Measurements from ENCODE around the gene MARCHF6.

The MARCHF6 gene

DNA sequence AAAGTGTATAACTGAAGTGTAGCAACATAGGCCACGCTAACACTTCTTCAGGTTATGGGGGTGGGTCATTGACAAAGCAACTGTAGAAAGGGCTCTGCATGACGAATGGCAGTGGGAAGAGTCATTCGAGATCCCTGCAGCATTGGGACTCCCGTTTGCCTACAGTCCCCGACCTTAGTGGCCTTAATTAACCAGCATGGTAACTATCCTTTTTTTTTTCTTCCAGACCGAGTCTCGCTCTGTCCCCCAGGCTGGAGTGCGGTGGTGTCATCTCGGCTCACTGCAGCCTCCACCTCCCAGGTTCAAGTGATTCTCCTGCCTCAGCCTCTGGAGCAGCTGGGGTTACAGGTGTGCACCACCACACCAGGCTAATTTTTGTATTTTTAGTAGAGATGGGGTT, 31.6 kb upstream of the MARCHF6 start:
- Mint-ChIP-seq H3K36me3 (ENCODE audit: low read depth) (no peaks in the 10 kb centered on the region), H3K4me1 (peaks cover 20% of the 10 kb centered on the region), H3K27me3 (ENCODE audit: low read depth, poor library complexity) (peaks cover 3% of the 10 kb centered on the region), H3K4me3 (no peak overlapping the region), H3K9me3 (peaks cover 3% of the 10 kb centered on the region), H3K27ac (no peak overlapping the region)
- TF ChIP-seq, protein P1, sequence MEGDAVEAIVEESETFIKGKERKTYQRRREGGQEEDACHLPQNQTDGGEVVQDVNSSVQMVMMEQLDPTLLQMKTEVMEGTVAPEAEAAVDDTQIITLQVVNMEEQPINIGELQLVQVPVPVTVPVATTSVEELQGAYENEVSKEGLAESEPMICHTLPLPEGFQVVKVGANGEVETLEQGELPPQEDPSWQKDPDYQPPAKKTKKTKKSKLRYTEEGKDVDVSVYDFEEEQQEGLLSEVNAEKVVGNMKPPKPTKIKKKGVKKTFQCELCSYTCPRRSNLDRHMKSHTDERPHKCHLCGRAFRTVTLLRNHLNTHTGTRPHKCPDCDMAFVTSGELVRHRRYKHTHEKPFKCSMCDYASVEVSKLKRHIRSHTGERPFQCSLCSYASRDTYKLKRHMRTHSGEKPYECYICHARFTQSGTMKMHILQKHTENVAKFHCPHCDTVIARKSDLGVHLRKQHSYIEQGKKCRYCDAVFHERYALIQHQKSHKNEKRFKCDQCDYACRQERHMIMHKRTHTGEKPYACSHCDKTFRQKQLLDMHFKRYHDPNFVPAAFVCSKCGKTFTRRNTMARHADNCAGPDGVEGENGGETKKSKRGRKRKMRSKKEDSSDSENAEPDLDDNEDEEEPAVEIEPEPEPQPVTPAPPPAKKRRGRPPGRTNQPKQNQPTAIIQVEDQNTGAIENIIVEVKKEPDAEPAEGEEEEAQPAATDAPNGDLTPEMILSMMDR (IDR thresholded peaks at IDR 0.05) = no peak
- no peak for DNase-seq

DNA sequence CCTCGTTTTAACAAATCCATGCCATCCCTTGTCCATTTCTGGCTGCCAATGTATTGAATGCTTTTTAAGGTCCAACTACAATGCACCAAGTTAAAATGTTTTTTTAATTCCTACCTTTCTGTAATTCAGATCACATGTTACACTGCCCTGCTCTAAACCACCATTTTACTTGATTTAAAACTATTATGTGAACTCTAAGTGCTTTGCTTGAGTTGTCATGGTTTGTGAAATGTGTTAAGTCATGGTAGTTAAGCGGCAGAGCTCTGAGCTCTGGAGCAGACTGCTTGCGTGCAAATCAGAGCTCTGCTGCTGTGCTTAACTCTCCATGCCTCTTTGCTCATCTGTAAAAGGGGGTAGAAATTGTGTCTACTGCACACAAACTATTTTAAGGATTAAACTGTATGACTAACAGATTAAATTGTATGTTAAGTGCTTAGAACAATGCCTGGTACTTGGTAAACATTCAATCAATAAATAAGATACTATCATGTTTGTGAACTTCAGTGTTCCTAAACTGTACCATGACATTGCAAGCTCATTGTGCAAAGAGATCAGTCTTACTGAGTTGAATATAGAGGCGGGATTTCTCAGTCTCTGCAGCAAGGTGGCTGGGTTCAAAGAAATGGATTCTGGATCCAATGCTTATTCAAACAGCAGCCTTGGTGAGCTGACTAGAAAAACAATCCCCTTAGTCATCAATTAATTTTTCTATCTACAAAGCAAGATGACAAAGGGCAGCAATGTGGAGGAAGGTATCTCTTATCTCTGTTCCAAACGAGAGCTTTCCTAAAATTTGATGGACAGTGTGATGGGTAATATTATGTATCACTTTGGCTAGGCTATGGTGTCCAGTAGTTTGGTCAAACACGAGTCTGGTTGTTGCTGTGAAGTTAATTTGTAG, 29.7 kb upstream of the MARCHF6 start:
- Mint-ChIP-seq H3K9me3 (no peaks in the 10 kb centered on the region), H3K27me3 (ENCODE audit: low read depth, poor library complexity) (peaks cover 5% of the 10 kb centered on the region), H3K27ac (no peak overlapping the region), H3K4me3 (no peak overlapping the region), H3K4me1 (peaks cover 20% of the 10 kb centered on the region), H3K36me3 (ENCODE audit: low read depth) (no peaks in the 10 kb centered on the region)
- TF ChIP-seq, protein P1 (IDR thresholded peaks at IDR 0.05) = no peak
- DNase-seq = no peak

DNA sequence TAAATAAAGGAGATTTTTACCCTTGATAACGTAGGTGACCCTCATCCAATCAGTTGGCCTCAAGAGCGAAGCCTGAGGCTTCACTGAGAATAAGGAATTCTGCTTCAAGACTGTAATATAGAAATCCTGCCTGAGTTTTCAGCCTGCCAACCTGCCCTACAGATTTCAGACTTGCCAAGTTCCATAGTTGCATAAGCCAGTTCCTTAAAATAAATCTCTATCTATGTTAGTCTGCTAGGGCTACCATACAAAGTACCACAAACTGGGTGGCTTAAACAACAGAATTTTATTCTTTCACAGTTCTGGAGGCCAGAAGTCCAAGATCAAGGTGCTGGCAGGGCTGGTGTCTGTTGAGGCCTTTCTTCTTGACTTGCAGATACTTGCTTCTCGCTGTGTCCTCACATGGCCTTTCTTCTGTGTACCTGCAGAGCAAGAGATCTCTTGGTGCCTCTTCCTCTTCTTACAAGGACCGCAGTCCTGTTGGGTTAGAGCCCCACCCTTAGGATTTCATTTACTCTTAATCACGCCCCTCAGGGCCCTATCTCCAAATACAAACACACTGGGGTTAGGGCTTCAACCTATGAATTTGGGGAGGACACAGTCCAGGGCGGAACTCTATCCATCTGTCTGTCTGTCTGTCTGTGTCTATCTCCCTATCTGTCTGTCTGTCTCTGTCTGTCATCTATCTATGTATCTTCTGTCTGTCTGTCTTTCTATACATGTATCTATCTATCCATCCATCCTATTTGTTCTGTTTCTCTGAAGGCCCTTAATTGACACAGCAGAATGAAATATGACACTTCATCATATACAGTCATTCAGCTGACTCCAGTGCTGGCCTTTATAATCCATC, 28.8 kb upstream of the MARCHF6 start:
- Mint-ChIP-seq H3K4me1 (peaks cover 20% of the 10 kb centered on the region), H3K36me3 (ENCODE audit: low read depth) (no peaks in the 10 kb centered on the region), H3K27me3 (ENCODE audit: low read depth, poor library complexity) (peaks cover 14% of the 10 kb centered on the region), H3K4me3 (no peak overlapping the region), H3K27ac (no peak overlapping the region), H3K9me3 (no peaks in the 10 kb centered on the region)
- no peak for DNase-seq
- TF ChIP-seq, protein P1 (IDR thresholded peaks at IDR 0.05) = no peak

DNA sequence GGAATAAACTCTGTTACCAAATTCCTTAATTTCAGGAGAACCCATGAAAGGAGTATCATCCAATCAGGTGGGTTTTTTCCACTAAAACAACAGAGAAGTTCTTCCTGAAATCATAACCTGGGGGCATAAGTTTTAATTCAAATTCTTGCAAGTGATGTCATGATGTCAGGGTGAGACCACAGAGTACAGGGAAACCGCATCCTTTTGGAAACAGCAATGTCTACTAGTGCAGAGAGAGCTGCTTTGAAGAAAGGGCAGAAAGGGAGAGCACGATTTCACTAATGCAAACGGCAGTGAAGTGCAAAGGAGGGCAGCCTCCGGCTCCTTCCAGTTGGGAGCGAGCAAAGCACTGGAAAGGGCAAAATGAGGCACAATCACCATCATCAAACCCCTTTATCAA, 25.2 kb upstream of the MARCHF6 start:
- Mint-ChIP-seq H3K27me3 (ENCODE audit: low read depth, poor library complexity) (peaks cover 50% of the 10 kb centered on the region), H3K4me3 (no peak overlapping the region), H3K4me1 (peaks cover 26% of the 10 kb centered on the region), H3K9me3 (no peaks in the 10 kb centered on the region), H3K27ac (no peak overlapping the region), H3K36me3 (ENCODE audit: low read depth) (no peaks in the 10 kb centered on the region)
- DNase-seq = no peak
- TF ChIP-seq, protein P1 (IDR thresholded peaks at IDR 0.05) = no peak

DNA sequence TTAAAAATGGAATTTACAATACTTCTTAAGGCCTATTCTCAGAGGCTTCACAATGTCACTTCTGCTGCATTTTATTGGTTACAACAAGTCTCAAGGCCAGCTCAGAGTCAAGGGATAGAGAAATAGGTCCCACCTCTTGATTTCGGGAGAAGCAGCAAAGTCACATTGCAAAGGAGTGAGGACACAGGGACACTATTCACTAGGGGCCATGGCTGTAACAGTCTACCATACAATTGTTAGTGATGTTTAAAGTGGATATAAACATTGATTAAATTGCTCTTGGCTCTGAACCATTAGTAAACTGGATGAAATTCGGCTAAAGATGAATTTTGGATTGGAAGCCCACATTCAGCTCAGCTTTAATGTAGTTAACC, 24.1 kb upstream of the MARCHF6 start:
- peaks cover 2% of the 10 kb centered on the region for H3K9me3 Mint-ChIP-seq
- no peak overlapping the region for H3K4me3 Mint-ChIP-seq
- peaks cover 61% of the 10 kb centered on the region for H3K27me3 Mint-ChIP-seq (ENCODE audit: low read depth, poor library complexity)
- H3K27ac Mint-ChIP-seq = no peak overlapping the region
- TF ChIP-seq, protein P1 (IDR thresholded peaks at IDR 0.05) = no peak
- no peak for DNase-seq
- no peaks in the 10 kb centered on the region for H3K36me3 Mint-ChIP-seq (ENCODE audit: low read depth)
- H3K4me1 Mint-ChIP-seq = peaks cover 20% of the 10 kb centered on the region

Data from nephron progenitor cell (in vitro differentiated cells).